ENCODE measurements around the gene UBE3D.

Gene UBE3D

DNA sequence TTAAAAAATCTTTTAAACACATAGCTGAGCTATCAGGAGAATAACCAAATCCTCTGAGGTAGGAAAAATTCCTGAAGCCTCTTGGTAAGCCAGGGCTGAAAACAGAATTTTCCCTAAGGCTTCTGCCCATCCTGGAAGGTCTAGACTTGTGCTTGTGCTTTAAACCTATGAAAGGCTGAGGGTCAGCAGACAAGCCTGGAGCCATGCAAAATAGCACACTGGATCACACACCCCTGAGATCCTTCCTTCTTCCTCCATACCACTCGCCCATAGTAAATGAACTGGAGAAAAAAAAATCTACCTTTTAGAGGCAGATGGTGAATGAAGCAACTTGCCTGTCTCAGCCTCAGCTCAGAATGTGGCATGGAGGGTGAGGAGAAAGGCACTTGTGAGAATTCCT lies 144.4 kb downstream of the UBE3D start:
- no peak overlapping the region for H3K4me3 ChIP-seq (ENCODE audit: low read length)
- DNase-seq (ENCODE audit: low read depth), result no peak
- TF ChIP-seq, protein P1, sequence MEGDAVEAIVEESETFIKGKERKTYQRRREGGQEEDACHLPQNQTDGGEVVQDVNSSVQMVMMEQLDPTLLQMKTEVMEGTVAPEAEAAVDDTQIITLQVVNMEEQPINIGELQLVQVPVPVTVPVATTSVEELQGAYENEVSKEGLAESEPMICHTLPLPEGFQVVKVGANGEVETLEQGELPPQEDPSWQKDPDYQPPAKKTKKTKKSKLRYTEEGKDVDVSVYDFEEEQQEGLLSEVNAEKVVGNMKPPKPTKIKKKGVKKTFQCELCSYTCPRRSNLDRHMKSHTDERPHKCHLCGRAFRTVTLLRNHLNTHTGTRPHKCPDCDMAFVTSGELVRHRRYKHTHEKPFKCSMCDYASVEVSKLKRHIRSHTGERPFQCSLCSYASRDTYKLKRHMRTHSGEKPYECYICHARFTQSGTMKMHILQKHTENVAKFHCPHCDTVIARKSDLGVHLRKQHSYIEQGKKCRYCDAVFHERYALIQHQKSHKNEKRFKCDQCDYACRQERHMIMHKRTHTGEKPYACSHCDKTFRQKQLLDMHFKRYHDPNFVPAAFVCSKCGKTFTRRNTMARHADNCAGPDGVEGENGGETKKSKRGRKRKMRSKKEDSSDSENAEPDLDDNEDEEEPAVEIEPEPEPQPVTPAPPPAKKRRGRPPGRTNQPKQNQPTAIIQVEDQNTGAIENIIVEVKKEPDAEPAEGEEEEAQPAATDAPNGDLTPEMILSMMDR (conservative IDR thresholded peaks at IDR 0.05; ENCODE audit: low read length), result no peak

DNA sequence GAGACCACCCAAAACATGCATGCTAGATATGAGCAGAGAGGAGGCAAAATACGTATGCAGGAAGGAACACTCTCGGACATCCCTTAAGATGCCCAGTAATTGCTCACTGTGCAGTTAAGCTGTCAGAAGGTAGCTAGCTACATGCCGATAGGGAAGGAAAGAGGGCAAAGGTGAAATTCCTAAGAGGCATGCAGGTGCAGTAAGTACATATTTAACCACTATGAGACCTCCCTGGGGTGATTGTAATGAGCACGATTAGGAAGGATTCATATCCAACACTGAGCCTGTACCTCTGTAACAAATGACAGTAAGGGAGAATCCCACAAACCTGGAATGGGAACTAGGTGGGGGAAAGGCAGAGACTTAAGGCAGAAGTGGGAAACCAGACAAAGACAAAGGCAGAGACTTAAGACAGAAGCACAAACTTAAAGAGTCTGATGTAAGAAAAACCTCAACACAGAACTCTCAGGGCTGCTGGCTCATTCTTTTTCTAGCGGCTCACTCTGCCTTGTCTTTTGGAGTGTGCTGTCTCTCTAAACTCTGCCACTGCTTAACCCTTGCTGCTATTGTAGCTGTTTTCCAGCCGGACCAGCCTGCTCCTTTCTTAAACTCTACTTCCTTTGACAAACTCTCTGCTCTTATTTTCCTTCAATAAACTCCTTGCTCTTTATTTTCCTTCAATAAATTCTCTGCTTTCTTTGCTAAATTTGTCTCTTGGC lies 148.1 kb downstream of the UBE3D start:
- peak; percentile 13 for DNase-seq (ENCODE audit: low read depth)
- TF ChIP-seq, protein P1 (conservative IDR thresholded peaks at IDR 0.05; ENCODE audit: low read length), result no peak

DNA sequence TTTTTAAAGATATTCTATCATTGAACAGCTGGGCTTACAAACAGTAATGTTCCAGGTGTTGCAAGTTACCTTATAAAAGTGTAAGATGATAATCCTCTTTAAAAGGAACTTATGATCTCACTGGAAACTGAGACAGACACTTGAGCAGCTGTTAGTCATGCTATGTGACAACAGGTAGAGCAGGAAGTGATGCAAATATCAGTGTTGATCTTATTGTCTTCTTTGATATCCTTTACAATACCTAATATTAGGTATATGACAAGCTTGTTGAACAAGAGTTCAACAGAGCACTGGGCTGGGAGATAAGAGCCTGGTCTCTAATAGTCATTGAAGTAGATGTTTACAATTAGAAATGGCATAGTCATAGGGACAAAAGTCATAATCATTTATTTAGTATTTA lies 150.0 kb downstream of the UBE3D start:
- TF ChIP-seq, protein P1 (conservative IDR thresholded peaks at IDR 0.05; ENCODE audit: low read length), result no peak
- DNase-seq (ENCODE audit: low read depth), result no peak

More for the DNA sequence above, 148.1 kb downstream of the UBE3D start:
- no peak overlapping the region for H3K4me3 ChIP-seq (ENCODE audit: low read length)

DNA sequence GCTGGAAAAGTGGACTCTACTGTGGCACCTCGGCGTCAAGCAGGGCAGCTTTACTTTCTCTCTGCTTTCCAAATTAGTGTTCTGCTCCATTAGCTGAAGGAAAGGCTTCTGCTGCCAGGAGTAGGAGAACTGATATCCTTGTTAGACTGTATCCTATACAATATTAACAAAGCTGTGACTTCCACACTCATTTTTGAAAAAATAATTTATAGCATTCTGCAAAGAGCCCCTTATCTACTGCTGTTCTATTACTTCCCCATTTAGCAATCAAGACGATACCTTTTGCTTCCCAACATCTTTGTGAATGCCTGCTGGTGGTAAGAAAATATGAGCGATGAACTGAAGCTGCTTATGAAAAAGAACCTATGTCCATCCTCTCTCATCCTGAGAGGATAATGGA lies 151.1 kb downstream of the UBE3D start:
- no peak for DNase-seq (ENCODE audit: low read depth)
- no peak overlapping the region for H3K4me3 ChIP-seq (ENCODE audit: low read length)

More for the DNA sequence above, 150.0 kb downstream of the UBE3D start:
- no peak overlapping the region for H3K4me3 ChIP-seq (ENCODE audit: low read length)

DNA sequence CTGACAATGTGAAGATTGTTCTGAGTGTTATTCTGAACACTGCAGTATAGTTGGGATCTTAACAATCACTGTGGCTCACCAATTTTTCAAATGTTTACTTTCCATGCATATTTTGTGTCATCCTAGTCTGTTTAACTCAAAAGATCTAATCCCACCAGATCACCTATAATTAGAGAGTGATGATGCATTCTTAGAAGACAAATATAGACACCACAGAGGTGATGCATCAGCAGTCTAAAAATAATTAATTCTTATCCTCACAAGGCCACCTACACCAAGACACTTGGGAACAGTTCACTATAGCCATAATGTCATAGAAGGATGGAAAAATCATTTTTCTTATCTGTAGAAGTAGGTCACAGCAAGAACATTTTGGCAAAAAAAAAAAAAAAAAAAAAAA lies 154.8 kb downstream of the UBE3D start:
- TF ChIP-seq, protein P1 (conservative IDR thresholded peaks at IDR 0.05; ENCODE audit: low read length), result no peak
- DNase-seq (ENCODE audit: low read depth), result no peak
- H3K4me3 ChIP-seq (ENCODE audit: low read length), result no peak overlapping the region

More for the DNA sequence above, 151.1 kb downstream of the UBE3D start:
- TF ChIP-seq, protein P1 (conservative IDR thresholded peaks at IDR 0.05; ENCODE audit: low read length), result no peak

DNA sequence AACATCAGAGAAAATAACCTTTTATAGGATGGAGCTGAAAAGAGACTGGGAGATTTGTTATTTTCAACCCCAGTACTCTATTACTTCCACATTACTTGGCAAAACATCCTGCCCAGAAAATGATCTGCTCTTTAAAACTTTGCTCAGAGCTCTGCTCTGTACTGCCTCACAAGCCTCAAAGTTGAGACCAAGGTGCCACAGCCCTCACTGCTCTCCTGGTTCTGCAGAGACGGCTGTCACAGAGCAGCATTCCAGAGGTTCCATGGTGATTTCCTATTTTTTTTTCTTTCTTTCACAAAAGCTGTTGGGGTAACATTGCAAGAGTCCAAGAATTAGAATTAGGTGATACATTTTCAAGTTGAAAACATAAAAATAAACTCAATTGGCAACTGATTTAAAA lies 155.2 kb downstream of the UBE3D start:
- TF ChIP-seq, protein P1 (conservative IDR thresholded peaks at IDR 0.05; ENCODE audit: low read length), result no peak

DNA sequence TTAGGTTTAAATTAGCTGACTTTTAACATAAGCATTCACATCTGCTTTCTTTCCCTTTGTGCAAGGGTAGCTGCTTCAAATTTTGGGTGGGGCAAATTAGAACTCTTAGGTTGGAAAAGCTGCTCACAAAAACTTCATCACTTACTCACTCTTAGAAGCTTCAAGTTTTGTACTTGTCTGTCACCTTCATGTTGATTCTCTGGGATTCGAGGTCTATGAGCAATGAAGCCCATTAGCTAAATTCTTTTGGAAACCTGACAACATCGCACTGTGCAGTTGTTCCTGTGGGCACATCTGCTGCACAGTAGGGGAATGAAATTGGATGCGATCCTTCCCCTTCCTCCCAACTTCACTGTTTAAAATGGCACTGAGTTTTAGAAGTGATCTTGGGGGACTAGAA lies 156.1 kb downstream of the UBE3D start:
- TF ChIP-seq, protein P1 (conservative IDR thresholded peaks at IDR 0.05; ENCODE audit: low read length), result no peak
- no peak overlapping the region for H3K4me3 ChIP-seq (ENCODE audit: low read length)
- peak; percentile 70 for DNase-seq (ENCODE audit: low read depth)

More for the DNA sequence above, 155.2 kb downstream of the UBE3D start:
- DNase-seq (ENCODE audit: low read depth), result no peak
- no peak overlapping the region for H3K4me3 ChIP-seq (ENCODE audit: low read length)
